Hepatocyte (in vitro differentiated cells): Measurements from ENCODE around the gene TMEM204. TPM values are rescaled to one million over a fixed set of nuclear protein-coding genes. Genes with fewer than 3 reads are reported as not detected.

Source experiments
- DNase-seq: peaks from one replicate; pipeline ENCODE4 v3.0.0-alpha.2; 2016; ENCODE audit warnings: low spot score
- H2AFZ ChIP-seq: fragments of 200-600 bp; sonication (generic); 2 replicates; pipeline ENCODE4 v1.6.0; 2016; ENCODE audit warnings: antibody characterized with exemption, mild to moderate bottlenecking
- H3K27ac ChIP-seq: fragments of 200-600 bp; sonication (generic); 2 replicates; pipeline ENCODE4 v1.5.1; 2016; ENCODE audit warnings: mild to moderate bottlenecking
- H3K27me3 ChIP-seq: fragments of 200-600 bp; sonication (generic); 2 replicates; pipeline ENCODE4 v1.6.1; 2016
- H3K36me3 ChIP-seq: fragments of 200-600 bp; sonication (generic); replicated peaks from 2 replicates; pipeline ENCODE4 v1.5.1; 2016; ENCODE audit warnings: low read depth; ENCODE audit not compliant: insufficient read depth
- H3K4me1 ChIP-seq: fragments of 200-600 bp; sonication (generic); 2 replicates; pipeline ENCODE4 v1.5.1; 2016; ENCODE audit warnings: mild to moderate bottlenecking, moderate library complexity; ENCODE audit not compliant: insufficient read depth
- H3K4me2 ChIP-seq: fragments of 200-600 bp; sonication (generic); 2 replicates; pipeline ENCODE4 v1.6.0; 2016
- H3K4me3 ChIP-seq: fragments of 200-600 bp; sonication (generic); 2 replicates; pipeline ENCODE4 v1.5.1; 2016; ENCODE audit warnings: mild to moderate bottlenecking
- H3K79me2 ChIP-seq: fragments of 200-600 bp; sonication (generic); 2 replicates; pipeline ENCODE4 v1.6.0; 2017; ENCODE audit warnings: mild to moderate bottlenecking
- H3K9me2 ChIP-seq: fragments of 200-600 bp; sonication (generic); replicated peaks from 2 replicates; pipeline ENCODE4 v1.6.0; 2017; ENCODE audit warnings: mild to moderate bottlenecking; ENCODE audit not compliant: insufficient read depth
- H3K9me3 ChIP-seq: fragments of 200-600 bp; sonication (generic); 2 replicates; pipeline ENCODE4 v1.5.1; 2016; ENCODE audit warnings: low read depth, mild to moderate bottlenecking
- H4K20me1 ChIP-seq: fragments of 200-600 bp; sonication (generic); 2 replicates; pipeline ENCODE4 v1.6.0; 2016; ENCODE audit warnings: mild to moderate bottlenecking; ENCODE audit not compliant: insufficient read depth, poor library complexity, severe bottlenecking
- CTCF ChIP-seq: fragments of 200-600 bp; sonication (generic); IDR thresholded peaks from 2 replicates; pipeline ENCODE4 v1.5.1; 2016; ENCODE audit warnings: antibody characterized with exemption, mild to moderate bottlenecking; ENCODE audit not compliant: poor library complexity
- EZH2 ChIP-seq: fragments of 200-600 bp; sonication (generic); IDR thresholded peaks from 2 replicates; pipeline ENCODE4 v1.6.1; 2016; ENCODE audit warnings: antibody characterized with exemption, mild to moderate bottlenecking, borderline replicate concordance
- EZH2phosphoT487 ChIP-seq: fragments of 200-600 bp; sonication (generic); IDR thresholded peaks from one replicate; pipeline ENCODE4 v1.6.1; 2018; ENCODE audit warnings: antibody characterized with exemption, mild to moderate bottlenecking, low read depth, moderate library complexity; ENCODE audit not compliant: unreplicated experiment, severe bottlenecking
- WGBS: methylation state at CpG from one replicate; pipeline ENCODE4 v1.1.6; 2016; ENCODE audit warnings: low lambda C conversion rate; ENCODE audit errors: missing lambda C conversion rate; 5-methylcytosine and 5-hydroxymethylcytosine counted together
- polyA plus RNA-seq: library from polyadenylated mRNA; unstranded; fragments of >200 nt; fragmentation: Nextera tagmentation; extraction: Ambion mirVana; gene quantifications from 2 replicates; pipeline ENCODE4 v1.2.1, GENCODE V29; 2016
- total RNA-seq: library from RNA; depleted of rRNA; stranded (reverse); fragments of >200 nt; gene quantifications from 2 replicates; pipeline ENCODE4 v1.2.3, GENCODE V29; 2014

TMEM204 gene
- total and polyA plus RNA-seq, 2 experiments from 2014 or later, result 2.7 to 5.4 TPM

GRCh38 chr16:1543085-1543896, 9.8 kb downstream of the TMEM204 start:
- no peak overlapping the region for H3K4me2 ChIP-seq
- H3K9me2 ChIP-seq, result no peaks in the 10 kb centered on the region
- no peaks in the 10 kb centered on the region for H3K36me3 ChIP-seq
- no peaks in the 10 kb centered on the region for H3K27me3 ChIP-seq
- no peaks in the 10 kb centered on the region for H3K9me3 ChIP-seq
- H3K4me1 ChIP-seq, result peaks cover 3% of the 10 kb centered on the region
- H2AFZ ChIP-seq, result no peak overlapping the region
- no peaks in the 10 kb centered on the region for H4K20me1 ChIP-seq
- H3K27ac ChIP-seq, result no peak overlapping the region
- TF ChIP-seq EZH2 (no peak), CTCF (no peak), EZH2phosphoT487 (no peak)
- no peak for DNase-seq
- 71% methylated on average over 30 of the region's 30 CpGs for WGBS
- H3K79me2 ChIP-seq, result no peaks in the 10 kb centered on the region
- no peak overlapping the region for H3K4me3 ChIP-seq

- no peak overlapping the region for H3K4me3 ChIP-seq
These were observed 11.9 kb downstream of the TMEM204 start for GRCh38 chr16:1545044-1546040.

GRCh38 chr16:1546430-1546829, 13.0 kb downstream of the TMEM204 start:
- Histone ChIP-seq H3K27me3 (no peaks in the 10 kb centered on the region), H2AFZ (no peak overlapping the region), H3K4me2 (no peak overlapping the region), H3K79me2 (no peaks in the 10 kb centered on the region), H3K4me3 (no peak overlapping the region), H3K9me3 (no peaks in the 10 kb centered on the region), H3K36me3 (no peaks in the 10 kb centered on the region), H3K9me2 (no peaks in the 10 kb centered on the region), H3K4me1 (peaks cover 3% of the 10 kb centered on the region), H4K20me1 (no peaks in the 10 kb centered on the region), H3K27ac (no peak overlapping the region)
- DNase-seq, result no peak
- WGBS, result 94% methylated on average over 13 of the region's 16 CpGs
- no peak for TF ChIP-seq EZH2phosphoT487
- no peak for TF ChIP-seq CTCF
- no peak for TF ChIP-seq EZH2

More at GRCh38 chr16:1545044-1546040, 11.9 kb downstream of the TMEM204 start:
- 82% methylated on average over 26 of the region's 26 CpGs for WGBS
- H3K4me2 ChIP-seq, result peak overlapping the region; percentile 8
- TF ChIP-seq EZH2 (no peak), EZH2phosphoT487 (no peak), CTCF (no peak)
- DNase-seq, result no peak
- no peak overlapping the region for H2AFZ ChIP-seq
- peak overlapping the region; percentile 59 for H3K27ac ChIP-seq
- H3K79me2 ChIP-seq, result no peaks in the 10 kb centered on the region
- H4K20me1 ChIP-seq, result no peaks in the 10 kb centered on the region
- H3K27me3 ChIP-seq, result no peaks in the 10 kb centered on the region
- peaks cover 3% of the 10 kb centered on the region for H3K4me1 ChIP-seq
- H3K9me3 ChIP-seq, result no peaks in the 10 kb centered on the region
- no peaks in the 10 kb centered on the region for H3K36me3 ChIP-seq
- H3K9me2 ChIP-seq, result no peaks in the 10 kb centered on the region
